Measurements from ENCODE around the gene ENG.
"Not testable (repeated sequence)": the region's sequence is repeated elsewhere in the genome, so short reads cannot be mapped to it uniquely, and the experiment has no call there.

DNA sequence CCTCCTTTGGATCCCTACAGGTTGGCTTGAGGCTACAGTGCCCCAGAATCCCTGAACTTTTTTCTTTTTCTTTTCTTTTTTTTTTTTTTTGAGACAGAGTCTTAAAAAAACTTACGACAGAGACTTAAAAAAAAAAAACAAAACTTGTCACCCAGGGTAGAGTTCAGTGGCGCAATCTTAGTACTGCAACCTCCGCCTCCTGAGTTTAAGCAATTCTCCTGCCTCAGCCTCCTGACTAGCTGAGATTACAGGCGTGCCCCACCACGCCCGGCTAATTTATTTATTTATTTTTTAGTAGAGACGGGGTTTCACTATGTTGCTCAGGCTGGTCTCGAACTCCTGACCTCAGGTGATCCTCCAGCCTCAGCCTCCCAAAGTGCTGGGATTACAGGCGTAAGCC lies 73.5 kb downstream of the ENG start:
- TF ChIP-seq, protein P1, sequence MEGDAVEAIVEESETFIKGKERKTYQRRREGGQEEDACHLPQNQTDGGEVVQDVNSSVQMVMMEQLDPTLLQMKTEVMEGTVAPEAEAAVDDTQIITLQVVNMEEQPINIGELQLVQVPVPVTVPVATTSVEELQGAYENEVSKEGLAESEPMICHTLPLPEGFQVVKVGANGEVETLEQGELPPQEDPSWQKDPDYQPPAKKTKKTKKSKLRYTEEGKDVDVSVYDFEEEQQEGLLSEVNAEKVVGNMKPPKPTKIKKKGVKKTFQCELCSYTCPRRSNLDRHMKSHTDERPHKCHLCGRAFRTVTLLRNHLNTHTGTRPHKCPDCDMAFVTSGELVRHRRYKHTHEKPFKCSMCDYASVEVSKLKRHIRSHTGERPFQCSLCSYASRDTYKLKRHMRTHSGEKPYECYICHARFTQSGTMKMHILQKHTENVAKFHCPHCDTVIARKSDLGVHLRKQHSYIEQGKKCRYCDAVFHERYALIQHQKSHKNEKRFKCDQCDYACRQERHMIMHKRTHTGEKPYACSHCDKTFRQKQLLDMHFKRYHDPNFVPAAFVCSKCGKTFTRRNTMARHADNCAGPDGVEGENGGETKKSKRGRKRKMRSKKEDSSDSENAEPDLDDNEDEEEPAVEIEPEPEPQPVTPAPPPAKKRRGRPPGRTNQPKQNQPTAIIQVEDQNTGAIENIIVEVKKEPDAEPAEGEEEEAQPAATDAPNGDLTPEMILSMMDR (conservative IDR thresholded peaks at IDR 0.05; ENCODE audit: low read depth in 2 of 2): not testable (repeated sequence)
- not testable (repeated sequence) for TF ChIP-seq EZH2phosphoT487 (IDR thresholded peaks at IDR 0.05; ENCODE audit: unreplicated experiment); POLR2AphosphoS5 (IDR thresholded peaks at IDR 0.05; ENCODE audit: low read depth); EZH2 (IDR thresholded peaks at IDR 0.05; ENCODE audit: low read depth, unreplicated experiment); NANOG (IDR thresholded peaks at IDR 0.05; ENCODE audit: borderline replicate concordance); STAT1 (IDR thresholded peaks at IDR 0.05; ENCODE audit: unreplicated experiment); CREB1 (CRISPR knock-in tag; IDR thresholded peaks at IDR 0.05; ENCODE audit: low read depth); ZNF331 (CRISPR knock-in tag; IDR thresholded peaks at IDR 0.05; ENCODE audit: low read depth); JUNB (IDR thresholded peaks at IDR 0.05; ENCODE audit: unreplicated experiment)
- TF ChIP-seq, protein P2, sequence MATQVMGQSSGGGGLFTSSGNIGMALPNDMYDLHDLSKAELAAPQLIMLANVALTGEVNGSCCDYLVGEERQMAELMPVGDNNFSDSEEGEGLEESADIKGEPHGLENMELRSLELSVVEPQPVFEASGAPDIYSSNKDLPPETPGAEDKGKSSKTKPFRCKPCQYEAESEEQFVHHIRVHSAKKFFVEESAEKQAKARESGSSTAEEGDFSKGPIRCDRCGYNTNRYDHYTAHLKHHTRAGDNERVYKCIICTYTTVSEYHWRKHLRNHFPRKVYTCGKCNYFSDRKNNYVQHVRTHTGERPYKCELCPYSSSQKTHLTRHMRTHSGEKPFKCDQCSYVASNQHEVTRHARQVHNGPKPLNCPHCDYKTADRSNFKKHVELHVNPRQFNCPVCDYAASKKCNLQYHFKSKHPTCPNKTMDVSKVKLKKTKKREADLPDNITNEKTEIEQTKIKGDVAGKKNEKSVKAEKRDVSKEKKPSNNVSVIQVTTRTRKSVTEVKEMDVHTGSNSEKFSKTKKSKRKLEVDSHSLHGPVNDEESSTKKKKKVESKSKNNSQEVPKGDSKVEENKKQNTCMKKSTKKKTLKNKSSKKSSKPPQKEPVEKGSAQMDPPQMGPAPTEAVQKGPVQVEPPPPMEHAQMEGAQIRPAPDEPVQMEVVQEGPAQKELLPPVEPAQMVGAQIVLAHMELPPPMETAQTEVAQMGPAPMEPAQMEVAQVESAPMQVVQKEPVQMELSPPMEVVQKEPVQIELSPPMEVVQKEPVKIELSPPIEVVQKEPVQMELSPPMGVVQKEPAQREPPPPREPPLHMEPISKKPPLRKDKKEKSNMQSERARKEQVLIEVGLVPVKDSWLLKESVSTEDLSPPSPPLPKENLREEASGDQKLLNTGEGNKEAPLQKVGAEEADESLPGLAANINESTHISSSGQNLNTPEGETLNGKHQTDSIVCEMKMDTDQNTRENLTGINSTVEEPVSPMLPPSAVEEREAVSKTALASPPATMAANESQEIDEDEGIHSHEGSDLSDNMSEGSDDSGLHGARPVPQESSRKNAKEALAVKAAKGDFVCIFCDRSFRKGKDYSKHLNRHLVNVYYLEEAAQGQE (IDR thresholded peaks at IDR 0.05; ENCODE audit: unreplicated experiment): not testable (repeated sequence)

Measured in GM23338 (cell line).